Neural crest cell (in vitro differentiated cells): ENCODE measurements around the gene TCF4. TPM values are rescaled to one million over a fixed set of nuclear protein-coding genes. Genes with fewer than 3 reads are reported as not detected.

Experiments
- DNase-seq: peaks from one replicate; pipeline ENCODE4 v3.0.0; 2021; ENCODE audit warnings: low read depth, mixed read lengths, low spot score
- H3K27ac Mint-ChIP-seq: one replicate; pipeline ENCODE4 v1.8.0; 2021; ENCODE audit warnings: mild to moderate bottlenecking, mixed read lengths; ENCODE audit not compliant: unreplicated experiment
- H3K27me3 Mint-ChIP-seq: 2 replicates; pipeline ENCODE4 v1.8.0; 2021; ENCODE audit warnings: low read depth, mild to moderate bottlenecking, mixed read lengths
- H3K36me3 Mint-ChIP-seq: 2 replicates; pipeline ENCODE4 v1.8.0; 2021; ENCODE audit warnings: low read depth, mild to moderate bottlenecking, mixed read lengths
- H3K4me1 Mint-ChIP-seq: 2 replicates; pipeline ENCODE4 v1.8.0; 2021; ENCODE audit warnings: mixed read lengths
- H3K4me3 Mint-ChIP-seq: one replicate; pipeline ENCODE4 v1.8.0; 2021; ENCODE audit warnings: mild to moderate bottlenecking, mixed read lengths
- H3K9me3 Mint-ChIP-seq: 2 replicates; pipeline ENCODE4 v1.8.0; 2021; ENCODE audit warnings: mixed read lengths
- total RNA-seq: library from RNA; stranded (reverse); gene quantifications from 2 replicates; pipeline ENCODE4 v1.2.1, GENCODE V29; 2021
- TF ChIP-seq, protein P1 (sequence below): fragments of 200-600 bp; sonication (generic); conservative IDR thresholded peaks from 2 replicates; pipeline ENCODE4 v1.5.0; 2021; ENCODE audit warnings: antibody characterized with exemption, mild to moderate bottlenecking

Gene TCF4
- total RNA-seq, 1 donor from 2014 or later = 89.9 TPM

- no peak overlapping the region for H3K27ac Mint-ChIP-seq
- no peaks in the 10 kb centered on the region for H3K36me3 Mint-ChIP-seq
- no peaks in the 10 kb centered on the region for H3K4me1 Mint-ChIP-seq
- H3K4me3 Mint-ChIP-seq = no peak overlapping the region
- peaks cover 6% of the 10 kb centered on the region for H3K9me3 Mint-ChIP-seq
- DNase-seq = no peak
- TF ChIP-seq, protein P1, sequence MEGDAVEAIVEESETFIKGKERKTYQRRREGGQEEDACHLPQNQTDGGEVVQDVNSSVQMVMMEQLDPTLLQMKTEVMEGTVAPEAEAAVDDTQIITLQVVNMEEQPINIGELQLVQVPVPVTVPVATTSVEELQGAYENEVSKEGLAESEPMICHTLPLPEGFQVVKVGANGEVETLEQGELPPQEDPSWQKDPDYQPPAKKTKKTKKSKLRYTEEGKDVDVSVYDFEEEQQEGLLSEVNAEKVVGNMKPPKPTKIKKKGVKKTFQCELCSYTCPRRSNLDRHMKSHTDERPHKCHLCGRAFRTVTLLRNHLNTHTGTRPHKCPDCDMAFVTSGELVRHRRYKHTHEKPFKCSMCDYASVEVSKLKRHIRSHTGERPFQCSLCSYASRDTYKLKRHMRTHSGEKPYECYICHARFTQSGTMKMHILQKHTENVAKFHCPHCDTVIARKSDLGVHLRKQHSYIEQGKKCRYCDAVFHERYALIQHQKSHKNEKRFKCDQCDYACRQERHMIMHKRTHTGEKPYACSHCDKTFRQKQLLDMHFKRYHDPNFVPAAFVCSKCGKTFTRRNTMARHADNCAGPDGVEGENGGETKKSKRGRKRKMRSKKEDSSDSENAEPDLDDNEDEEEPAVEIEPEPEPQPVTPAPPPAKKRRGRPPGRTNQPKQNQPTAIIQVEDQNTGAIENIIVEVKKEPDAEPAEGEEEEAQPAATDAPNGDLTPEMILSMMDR = no peak
- no peaks in the 10 kb centered on the region for H3K27me3 Mint-ChIP-seq
These were observed 41.1 kb upstream of the TCF4 start for GRCh38 chr18:55629133-55629532.

GRCh38 chr18:55627007-55627406 lies 39.0 kb upstream of the TCF4 start:
- no peaks in the 10 kb centered on the region for H3K27me3 Mint-ChIP-seq
- TF ChIP-seq, protein P1 = no peak
- H3K9me3 Mint-ChIP-seq = no peaks in the 10 kb centered on the region
- H3K36me3 Mint-ChIP-seq = no peaks in the 10 kb centered on the region
- no peak overlapping the region for H3K27ac Mint-ChIP-seq
- no peaks in the 10 kb centered on the region for H3K4me1 Mint-ChIP-seq
- DNase-seq = no peak
- H3K4me3 Mint-ChIP-seq = no peak overlapping the region

GRCh38 chr18:55625901-55626300 lies 37.9 kb upstream of the TCF4 start:
- Mint-ChIP-seq H3K9me3 (no peaks in the 10 kb centered on the region), H3K27me3 (no peaks in the 10 kb centered on the region), H3K36me3 (no peaks in the 10 kb centered on the region), H3K27ac (no peak overlapping the region), H3K4me3 (no peak overlapping the region), H3K4me1 (no peaks in the 10 kb centered on the region)
- TF ChIP-seq, protein P1 = no peak
- no peak for DNase-seq

- TF ChIP-seq, protein P1 = no peak
- Mint-ChIP-seq H3K27ac (no peak overlapping the region), H3K36me3 (peaks cover 3% of the 10 kb centered on the region), H3K4me1 (no peaks in the 10 kb centered on the region), H3K27me3 (no peaks in the 10 kb centered on the region), H3K9me3 (peaks cover 3% of the 10 kb centered on the region), H3K4me3 (no peak overlapping the region)
- DNase-seq = no peak
These were observed 35.6 kb upstream of the TCF4 start for GRCh38 chr18:55623626-55624025.

DNA sequence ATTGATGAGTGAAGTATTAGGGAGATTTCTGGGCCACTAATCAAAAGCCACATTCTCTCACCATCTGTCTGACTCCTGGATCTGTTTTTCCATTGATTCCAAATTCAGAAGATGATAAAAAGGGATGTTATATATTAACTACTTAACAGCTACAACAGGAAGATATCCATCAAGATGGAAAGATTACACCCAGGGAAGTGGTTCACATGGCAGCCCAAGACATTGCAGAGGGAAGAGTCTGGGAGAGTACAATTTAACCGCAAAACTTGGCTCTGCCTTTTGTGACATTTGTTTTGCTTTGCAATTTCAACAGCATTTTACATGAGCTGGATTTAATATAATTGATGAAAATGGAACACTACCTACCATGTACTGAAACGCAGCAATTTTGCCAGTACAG lies 22.5 kb upstream of the TCF4 start:
- H3K36me3 Mint-ChIP-seq = peaks cover 3% of the 10 kb centered on the region
- no peaks in the 10 kb centered on the region for H3K4me1 Mint-ChIP-seq
- DNase-seq = no peak
- H3K27ac Mint-ChIP-seq = no peak overlapping the region
- H3K27me3 Mint-ChIP-seq = no peaks in the 10 kb centered on the region
- peaks cover 3% of the 10 kb centered on the region for H3K9me3 Mint-ChIP-seq
- TF ChIP-seq, protein P1 = no peak
- no peak overlapping the region for H3K4me3 Mint-ChIP-seq
